Cerebellar cortex (tissue), 1 donor: ENCODE measurements around the gene AK8.

Experiments used
- DNase-seq: peaks from one replicate; pipeline ENCODE4 v3.0.0-alpha.2; 2015; ENCODE audit warnings: low spot score

Gene AK8

GRCh38 chr9:132877824-132878694, at the start of gene AK8:
Gene AK8, minus strand, starts transcription at chr9:132878284. Its CDS starts 29 bp downstream, at chr9:132878255.
- DNase-seq: peak; percentile 61

- DNase-seq: no peak
Measured at GRCh38 chr9:132927704-132928103, 49.6 kb upstream of the AK8 start.

- DNase-seq: no peak
Measured at GRCh38 chr9:132923346-132923902, 45.3 kb upstream of the AK8 start.

- no peak for DNase-seq
Measured at GRCh38 chr9:132919614-132920268, 41.7 kb upstream of the AK8 start.

GRCh38 chr9:132914924-132915323, 36.8 kb upstream of the AK8 start:
- DNase-seq: no peak

GRCh38 chr9:132912131-132912530, 34.0 kb upstream of the AK8 start:
- DNase-seq: no peak

GRCh38 chr9:132910376-132910775, 32.3 kb upstream of the AK8 start:
- DNase-seq: no peak

GRCh38 chr9:132909311-132909710, 31.2 kb upstream of the AK8 start:
- no peak for DNase-seq

GRCh38 chr9:132908635-132909034, 30.6 kb upstream of the AK8 start:
- DNase-seq: no peak

GRCh38 chr9:132905726-132906125, 27.6 kb upstream of the AK8 start:
- no peak for DNase-seq

- no peak for DNase-seq
Measured at GRCh38 chr9:132903574-132904492, 25.7 kb upstream of the AK8 start.

GRCh38 chr9:132901858-132902831, 24.1 kb upstream of the AK8 start:
- peak; percentile 92 for DNase-seq

GRCh38 chr9:132898051-132898450, 20.0 kb upstream of the AK8 start:
- peak; percentile 90 for DNase-seq

- peak; percentile 82 for DNase-seq
Measured at GRCh38 chr9:132896906-132897305, 18.8 kb upstream of the AK8 start.

GRCh38 chr9:132896264-132896663, 18.2 kb upstream of the AK8 start:
- no peak for DNase-seq

- DNase-seq: no peak
Measured at GRCh38 chr9:132894862-132895835, 17.1 kb upstream of the AK8 start.

GRCh38 chr9:132894346-132894745, 16.3 kb upstream of the AK8 start:
- no peak for DNase-seq

- DNase-seq: no peak
Measured at GRCh38 chr9:132892400-132892799, 14.3 kb upstream of the AK8 start.

GRCh38 chr9:132888151-132888550, 10.1 kb upstream of the AK8 start:
- no peak for DNase-seq
